Measurements from ENCODE around the gene PPP1R3G. TPM values are rescaled to one million over a fixed set of nuclear protein-coding genes. Genes with fewer than 3 reads are reported as not detected.

Gene PPP1R3G
- total and polyA plus RNA-seq, 12 donors = 1.2 to 17.1 (median 8.4) TPM

DNA sequence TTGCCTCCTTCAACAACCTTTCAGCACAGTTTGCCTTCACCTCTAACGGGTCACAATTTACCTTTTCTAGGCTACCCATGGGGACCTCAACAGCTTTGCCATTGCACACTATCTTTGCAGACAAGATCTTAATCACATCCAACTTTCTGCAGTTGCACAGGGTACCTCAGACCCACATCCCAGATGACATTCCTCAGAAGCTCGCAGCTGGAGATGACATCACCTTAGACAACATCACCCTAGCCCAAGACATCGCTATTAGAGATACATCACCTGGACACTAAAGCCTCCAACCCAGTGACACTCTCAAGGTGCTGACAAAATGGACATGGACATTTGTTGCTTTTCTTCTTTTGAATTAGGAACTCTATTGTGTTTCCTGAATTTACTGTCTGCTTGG is 42.7 kb upstream of the PPP1R3G start:
- TF ChIP-seq POLR2A (IDR thresholded peaks at IDR 0.05) = no peak
- TF ChIP-seq, protein P1, sequence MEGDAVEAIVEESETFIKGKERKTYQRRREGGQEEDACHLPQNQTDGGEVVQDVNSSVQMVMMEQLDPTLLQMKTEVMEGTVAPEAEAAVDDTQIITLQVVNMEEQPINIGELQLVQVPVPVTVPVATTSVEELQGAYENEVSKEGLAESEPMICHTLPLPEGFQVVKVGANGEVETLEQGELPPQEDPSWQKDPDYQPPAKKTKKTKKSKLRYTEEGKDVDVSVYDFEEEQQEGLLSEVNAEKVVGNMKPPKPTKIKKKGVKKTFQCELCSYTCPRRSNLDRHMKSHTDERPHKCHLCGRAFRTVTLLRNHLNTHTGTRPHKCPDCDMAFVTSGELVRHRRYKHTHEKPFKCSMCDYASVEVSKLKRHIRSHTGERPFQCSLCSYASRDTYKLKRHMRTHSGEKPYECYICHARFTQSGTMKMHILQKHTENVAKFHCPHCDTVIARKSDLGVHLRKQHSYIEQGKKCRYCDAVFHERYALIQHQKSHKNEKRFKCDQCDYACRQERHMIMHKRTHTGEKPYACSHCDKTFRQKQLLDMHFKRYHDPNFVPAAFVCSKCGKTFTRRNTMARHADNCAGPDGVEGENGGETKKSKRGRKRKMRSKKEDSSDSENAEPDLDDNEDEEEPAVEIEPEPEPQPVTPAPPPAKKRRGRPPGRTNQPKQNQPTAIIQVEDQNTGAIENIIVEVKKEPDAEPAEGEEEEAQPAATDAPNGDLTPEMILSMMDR (IDR thresholded peaks at IDR 0.05) = no peak

DNA sequence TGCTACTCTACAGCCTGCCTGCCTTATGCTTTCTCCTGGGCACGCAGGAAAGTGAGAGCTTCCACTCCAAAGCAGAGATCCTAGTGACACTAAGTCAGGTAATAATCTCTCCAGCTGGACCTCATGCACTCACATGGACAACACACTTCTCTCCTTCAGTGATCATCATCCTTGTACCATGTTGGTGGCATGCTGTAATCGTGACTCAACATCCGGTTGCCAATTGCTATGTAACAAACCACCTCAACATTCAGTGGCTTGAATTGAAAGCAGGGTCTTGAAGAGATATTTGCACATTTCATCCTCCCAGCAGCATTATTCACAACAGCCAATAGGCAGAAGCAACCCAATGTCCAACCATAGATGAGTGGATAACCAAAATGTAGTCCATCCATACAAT is 40.3 kb upstream of the PPP1R3G start:
- Histone ChIP-seq H3K4me1 (replicated peaks in 1 of 2) (no peaks in the 10 kb centered on the region), H3K27me3 (no peaks in the 10 kb centered on the region), H3K9me3 (replicated peaks in 1 of 3) (no peaks in the 10 kb centered on the region), H3K27ac (no peak overlapping the region), H3K4me3 (no peak overlapping the region), H3K36me3 (replicated peaks in 1 of 2) (no peaks in the 10 kb centered on the region)
- TF ChIP-seq, protein P1 (IDR thresholded peaks at IDR 0.05) = no peak
- TF ChIP-seq POLR2A (IDR thresholded peaks at IDR 0.05) = no peak
- intact Hi-C loops (cut with DNase I) = no loop called here
- DNase-seq = no peak
- WGBS, 4 donors = 84 to 100% (median 96%) methylated on average over 3 of the region's 3 CpGs

More for the DNA sequence above, 42.7 kb upstream of the PPP1R3G start:
- Histone ChIP-seq H3K27ac (no peak overlapping the region), H3K27me3 (no peaks in the 10 kb centered on the region), H3K9me3 (replicated peaks in 1 of 3) (no peaks in the 10 kb centered on the region), H3K36me3 (replicated peaks in 1 of 2) (no peaks in the 10 kb centered on the region), H3K4me3 (no peak overlapping the region), H3K4me1 (replicated peaks in 1 of 2) (no peaks in the 10 kb centered on the region)
- intact Hi-C loops (cut with DNase I) = no loop called here
- 93 to 94% (median 93%) methylated on average over 3 of the region's 3 CpGs for WGBS, 4 donors
- DNase-seq = no peak

DNA sequence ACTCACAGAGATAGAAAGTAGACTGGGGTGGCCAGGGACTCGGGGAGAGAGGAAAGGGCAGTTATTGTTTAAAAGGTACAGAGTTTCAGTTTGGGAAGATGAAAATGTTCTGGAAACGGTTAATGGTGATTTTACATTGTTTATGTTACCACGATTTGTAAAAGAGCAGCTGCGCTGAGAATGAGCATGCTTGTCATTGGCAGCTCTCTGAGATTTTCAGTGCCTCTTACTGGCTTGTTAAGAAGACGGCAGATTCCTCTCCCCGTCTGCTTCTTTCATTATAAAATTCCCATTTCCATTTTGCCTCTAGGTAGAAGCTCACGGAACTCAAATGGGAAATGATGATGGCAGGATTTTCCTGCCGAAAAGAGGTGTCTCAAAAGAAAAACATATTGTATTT is 39.7 kb upstream of the PPP1R3G start:
- Histone ChIP-seq H3K27ac (no peak overlapping the region), H3K4me3 (no peak overlapping the region), H3K27me3 (no peaks in the 10 kb centered on the region), H3K9me3 (replicated peaks in 1 of 3) (peaks cover 0 to under 1% (median 0%) of the 10 kb centered on the region in 3 donors), H3K4me1 (replicated peaks in 1 of 2) (no peaks in the 10 kb centered on the region), H3K36me3 (replicated peaks in 1 of 2) (no peaks in the 10 kb centered on the region)
- no peak for DNase-seq
- 86 to 91% (median 88%) methylated on average over 8 of the region's 8 CpGs for WGBS, 4 donors
- intact Hi-C loops (cut with DNase I) = no loop called here
- TF ChIP-seq, protein P1 (IDR thresholded peaks at IDR 0.05) = no peak
- no peak for TF ChIP-seq POLR2A (IDR thresholded peaks at IDR 0.05)

DNA sequence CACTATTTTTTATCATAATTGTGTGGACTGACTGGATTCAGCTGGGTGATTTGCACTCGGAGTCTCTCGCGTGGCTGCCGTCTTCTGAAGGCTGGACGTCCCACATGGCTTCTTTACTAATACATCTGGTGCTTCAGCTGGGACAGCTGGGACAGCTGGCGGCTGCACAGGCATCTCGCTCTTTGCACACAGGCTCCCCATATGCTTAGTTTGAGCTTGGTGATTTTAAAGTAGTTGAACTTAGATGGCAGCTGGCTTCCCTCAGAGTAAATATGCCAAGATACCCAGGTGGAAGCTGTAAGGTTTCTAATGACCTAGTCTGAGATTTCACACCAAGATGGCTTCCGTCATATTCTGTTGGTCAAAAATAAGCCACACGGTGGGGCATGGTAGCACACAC is 38.7 kb upstream of the PPP1R3G start:
- no peaks in the 10 kb centered on the region for H3K36me3 ChIP-seq (replicated peaks in 1 of 2)
- H3K27me3 ChIP-seq = no peaks in the 10 kb centered on the region
- intact Hi-C loops (cut with DNase I) = no loop called here
- H3K27ac ChIP-seq = no peak overlapping the region
- no peak overlapping the region for H3K4me3 ChIP-seq
- no peaks in the 10 kb centered on the region for H3K4me1 ChIP-seq (replicated peaks in 1 of 2)
- H3K9me3 ChIP-seq (replicated peaks in 1 of 3) = peaks cover 0 to 11% (median 0%) of the 10 kb centered on the region in 3 donors
- DNase-seq = no peak
- no peak for TF ChIP-seq POLR2A (IDR thresholded peaks at IDR 0.05)
- TF ChIP-seq, protein P1 (IDR thresholded peaks at IDR 0.05) = no peak
- WGBS, 4 donors = 94 to 99% (median 97%) methylated on average over 9 of the region's 9 CpGs

Measured in adrenal gland (tissue), 12 donors.